SK-N-SH treated with all-trans-retinoic acid at 6 μM for 48 hours (cell line): ENCODE data around the gene NCF2.

Source experiments
- ATAC-seq: fragments of 200-7000 bp; cut with Tn5 transposase; 3 replicates; pipeline ENCODE4 v1.9.1; 2020; ENCODE audit warnings: mild to moderate bottlenecking, moderate library complexity
- ARNTL ChIP-seq: fragments of 450-650 bp; formaldehyde crosslinking; IDR thresholded peaks from 2 replicates; pipeline ENCODE4 v1.5.0; 2020; ENCODE audit warnings: low read depth, mild to moderate bottlenecking, moderate library complexity, borderline replicate concordance
- BACH2 ChIP-seq: fragments of 250-450 bp; sonication (Bioruptor Pico); IDR thresholded peaks from 2 replicates; pipeline ENCODE4 v1.9.0; 2021; ENCODE audit warnings: mild to moderate bottlenecking, borderline replicate concordance
- CREB5 ChIP-seq: fragments of 250-450 bp; sonication (Bioruptor Pico); IDR thresholded peaks from 2 replicates; pipeline ENCODE4 v1.5.1; 2020; ENCODE audit warnings: low read depth, mild to moderate bottlenecking, moderate library complexity
- CSDC2 ChIP-seq: fragments of 250-450 bp; sonication (Bioruptor Pico); IDR thresholded peaks from 2 replicates; pipeline ENCODE4 v1.5.0; 2020; ENCODE audit warnings: mild to moderate bottlenecking, moderate library complexity
- CSRNP3 ChIP-seq: fragments of 250-450 bp; sonication (Bioruptor Pico); IDR thresholded peaks from 2 replicates; pipeline ENCODE4 v1.5.1; 2021; ENCODE audit warnings: mild to moderate bottlenecking, moderate library complexity
- ESRRG ChIP-seq: fragments of 250-450 bp; sonication (Bioruptor Pico); IDR thresholded peaks from 2 replicates; pipeline ENCODE4 v1.6.1; 2021; ENCODE audit warnings: mild to moderate bottlenecking
- GLIS3 ChIP-seq: fragments of 250-450 bp; sonication (Bioruptor Pico); IDR thresholded peaks from 2 replicates; pipeline ENCODE4 v1.5.0; 2020; ENCODE audit warnings: mild to moderate bottlenecking, moderate library complexity
- ISL1 ChIP-seq: fragments of 250-450 bp; sonication (Bioruptor Pico); IDR thresholded peaks from 2 replicates; pipeline ENCODE4 v2.1.2; 2022; ENCODE audit warnings: mild to moderate bottlenecking, moderate library complexity
- OSR1 ChIP-seq: fragments of 250-450 bp; sonication (Bioruptor Pico); IDR thresholded peaks from 2 replicates; pipeline ENCODE4 v1.8.0; 2022; ENCODE audit warnings: moderate library complexity, mild to moderate bottlenecking, inconsistent platforms
- POU6F1 ChIP-seq: fragments of 250-450 bp; sonication (Bioruptor Pico); IDR thresholded peaks from 2 replicates; pipeline ENCODE4 v1.8.0; 2021; ENCODE audit warnings: low read depth, mild to moderate bottlenecking, moderate library complexity, borderline replicate concordance
- PPARA ChIP-seq: fragments of 250-450 bp; sonication (Bioruptor Pico); IDR thresholded peaks from 2 replicates; pipeline ENCODE4 v1.5.0; 2020; ENCODE audit warnings: mild to moderate bottlenecking, borderline replicate concordance
- RARB ChIP-seq: fragments of 250-450 bp; sonication (Bioruptor Pico); IDR thresholded peaks from 2 replicates; pipeline ENCODE4 v1.8.0; 2021; ENCODE audit warnings: mild to moderate bottlenecking, moderate library complexity
- SNAI2 ChIP-seq: fragments of 250-450 bp; sonication (Bioruptor Pico); IDR thresholded peaks from 2 replicates; pipeline ENCODE4 v1.5.0; 2020; ENCODE audit warnings: mild to moderate bottlenecking, moderate library complexity
- TCF4 ChIP-seq: fragments of 250-450 bp; sonication (Bioruptor Pico); IDR thresholded peaks from 2 replicates; pipeline ENCODE4 v1.8.0; 2021; ENCODE audit warnings: mild to moderate bottlenecking, moderate library complexity, borderline replicate concordance
- TOX ChIP-seq: fragments of 250-450 bp; sonication (Bioruptor Pico); IDR thresholded peaks from 2 replicates; pipeline ENCODE4 v1.8.0; 2021; ENCODE audit warnings: mild to moderate bottlenecking, moderate library complexity, borderline replicate concordance
- ZFP3 ChIP-seq: fragments of 250-450 bp; sonication (Bioruptor Pico); IDR thresholded peaks from 2 replicates; pipeline ENCODE4 v1.5.0; 2020; ENCODE audit warnings: mild to moderate bottlenecking, moderate library complexity
- ZFP30 ChIP-seq: fragments of 450-650 bp; formaldehyde crosslinking; IDR thresholded peaks from 2 replicates; pipeline ENCODE4 v1.5.0; 2022; ENCODE audit warnings: mild to moderate bottlenecking, moderate library complexity
- ZNF565 ChIP-seq: fragments of 450-650 bp; formaldehyde crosslinking; conservative IDR thresholded peaks from 2 replicates; pipeline ENCODE4 v1.5.0; 2020; ENCODE audit warnings: low read depth, mild to moderate bottlenecking, moderate library complexity
- ZNF70 ChIP-seq: fragments of 450-650 bp; formaldehyde crosslinking; IDR thresholded peaks from 2 replicates; pipeline ENCODE4 v1.5.0; 2020; ENCODE audit warnings: mild to moderate bottlenecking, moderate library complexity
- ZNF8 ChIP-seq: fragments of 450-650 bp; formaldehyde crosslinking; IDR thresholded peaks from 2 replicates; pipeline ENCODE4 v1.5.0; 2020; ENCODE audit warnings: mild to moderate bottlenecking, moderate library complexity
- TF ChIP-seq, protein P1 (sequence below): fragments of 250-450 bp; sonication (Bioruptor Pico); IDR thresholded peaks from 2 replicates; pipeline ENCODE4 v1.5.0; 2020; ENCODE audit warnings: mild to moderate bottlenecking, moderate library complexity

NCF2 gene

GRCh38 chr1:183559061-183559460 is 31.2 kb downstream of the NCF2 start:
- TF ChIP-seq, protein P1, sequence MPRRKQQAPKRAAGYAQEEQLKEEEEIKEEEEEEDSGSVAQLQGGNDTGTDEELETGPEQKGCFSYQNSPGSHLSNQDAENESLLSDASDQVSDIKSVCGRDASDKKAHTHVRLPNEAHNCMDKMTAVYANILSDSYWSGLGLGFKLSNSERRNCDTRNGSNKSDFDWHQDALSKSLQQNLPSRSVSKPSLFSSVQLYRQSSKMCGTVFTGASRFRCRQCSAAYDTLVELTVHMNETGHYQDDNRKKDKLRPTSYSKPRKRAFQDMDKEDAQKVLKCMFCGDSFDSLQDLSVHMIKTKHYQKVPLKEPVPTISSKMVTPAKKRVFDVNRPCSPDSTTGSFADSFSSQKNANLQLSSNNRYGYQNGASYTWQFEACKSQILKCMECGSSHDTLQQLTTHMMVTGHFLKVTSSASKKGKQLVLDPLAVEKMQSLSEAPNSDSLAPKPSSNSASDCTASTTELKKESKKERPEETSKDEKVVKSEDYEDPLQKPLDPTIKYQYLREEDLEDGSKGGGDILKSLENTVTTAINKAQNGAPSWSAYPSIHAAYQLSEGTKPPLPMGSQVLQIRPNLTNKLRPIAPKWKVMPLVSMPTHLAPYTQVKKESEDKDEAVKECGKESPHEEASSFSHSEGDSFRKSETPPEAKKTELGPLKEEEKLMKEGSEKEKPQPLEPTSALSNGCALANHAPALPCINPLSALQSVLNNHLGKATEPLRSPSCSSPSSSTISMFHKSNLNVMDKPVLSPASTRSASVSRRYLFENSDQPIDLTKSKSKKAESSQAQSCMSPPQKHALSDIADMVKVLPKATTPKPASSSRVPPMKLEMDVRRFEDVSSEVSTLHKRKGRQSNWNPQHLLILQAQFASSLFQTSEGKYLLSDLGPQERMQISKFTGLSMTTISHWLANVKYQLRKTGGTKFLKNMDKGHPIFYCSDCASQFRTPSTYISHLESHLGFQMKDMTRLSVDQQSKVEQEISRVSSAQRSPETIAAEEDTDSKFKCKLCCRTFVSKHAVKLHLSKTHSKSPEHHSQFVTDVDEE (CRISPR knock-in tag) = no peak
- TF ChIP-seq RARB (CRISPR knock-in tag) (no peak), SNAI2 (no peak), ARNTL (no peak), CSRNP3 (no peak), BACH2 (no peak), GLIS3 (CRISPR knock-in tag) (no peak), ZNF70 (no peak), TOX (CRISPR knock-in tag) (no peak), ZFP30 (CRISPR knock-in tag) (no peak), OSR1 (CRISPR knock-in tag) (no peak), PPARA (CRISPR knock-in tag) (no peak), ESRRG (CRISPR knock-in tag) (no peak), CREB5 (CRISPR knock-in tag) (no peak), TCF4 (CRISPR knock-in tag) (no peak), POU6F1 (CRISPR knock-in tag) (no peak), ZNF565 (CRISPR knock-in tag) (no peak), ZFP3 (CRISPR knock-in tag) (no peak), ZNF8 (CRISPR knock-in tag) (no peak), CSDC2 (CRISPR knock-in tag) (no peak)

GRCh38 chr1:183554577-183554976 is 35.7 kb downstream of the NCF2 start:
- TF ChIP-seq POU6F1 (CRISPR knock-in tag) (no peak), ZNF70 (no peak), ISL1 (CRISPR knock-in tag) (no peak), CSRNP3 (no peak), CREB5 (CRISPR knock-in tag) (no peak), TCF4 (CRISPR knock-in tag) (no peak)
- ATAC-seq = no peak

More at GRCh38 chr1:183559061-183559460, 31.2 kb downstream of the NCF2 start:
- ATAC-seq = no peak
